Myometrial cell (primary cell): ENCODE results near the gene CARM1. TPM values are rescaled to one million over a fixed set of nuclear protein-coding genes. Genes with fewer than 3 reads are reported as not detected.

Source experiments
- total RNA-seq: library from RNA; depleted of rRNA; stranded (reverse); fragments of >200 nt; gene quantifications from 2 replicates; pipeline ENCODE4 v1.2.3, GENCODE V29; 2015

CARM1 gene
- total RNA-seq: 38.5 and 46.4 TPM in 2 replicates

GRCh38 chr19:10870955-10871603 is at the start of gene CARM1:
Gene CARM1, plus strand, starts transcription at chr19:10871553. Its CDS starts 150 bp downstream, at chr19:10871703.

GRCh38 chr19:10835754-10836478 is 35.4 kb upstream of the CARM1 start, which contains the start of gene TMED1:
Gene TMED1, minus strand, starts transcription at chr19:10836212. Its CDS starts 21 bp downstream, at chr19:10836191.

GRCh38 chr19:10848230-10848856 is 23.0 kb upstream of the CARM1 start, which contains the start of gene C19orf38:
Gene C19orf38, plus strand, starts transcription at chr19:10848415. Its CDS starts 94 bp downstream, at chr19:10848509.

GRCh38 chr19:10928563-10929401 is 57.4 kb downstream of the CARM1 start, which contains the start of the genes TIMM29 and YIPF2:
Gene TIMM29, plus strand, starts transcription at chr19:10928811. Its CDS starts 12 bp downstream, at chr19:10928823.
Gene YIPF2, minus strand, starts transcription at chr19:10928639. Its CDS starts 229 bp downstream, at chr19:10928410.

GRCh38 chr19:10960314-10961072 is 89.1 kb downstream of the CARM1 start, which contains the start of gene SMARCA4:
Gene SMARCA4, plus strand, starts transcription at chr19:10961030. Its CDS starts 23,122 bp downstream, at chr19:10984152.

Other genes with a start within 250 kb of the CARM1 start
- 103 and 109 TPM in 2 replicates for gene SLC44A2, start 246.0 kb upstream of the CARM1 start, total RNA-seq
- gene ILF3, start 217.2 kb upstream of the CARM1 start, total RNA-seq: 122 and 134 TPM in 2 replicates
- gene QTRT1, start 170.1 kb upstream of the CARM1 start, total RNA-seq: 37.2 and 42.0 TPM in 2 replicates
- gene DNM2, start 153.5 kb upstream of the CARM1 start, total RNA-seq: 59.5 and 62.0 TPM in 2 replicates
- gene TMED1, start 35.3 kb upstream of the CARM1 start, total RNA-seq: 76.4 and 84.9 TPM in 2 replicates
- gene C19orf38, start 23.1 kb upstream of the CARM1 start, total RNA-seq: not detected in 2 replicates
- gene YIPF2, start 57.1 kb downstream of the CARM1 start, total RNA-seq: 103 and 105 TPM in 2 replicates
- gene TIMM29, start 57.3 kb downstream of the CARM1 start, total RNA-seq: 40.2 and 47.3 TPM in 2 replicates
- 64.2 and 109 TPM in 2 replicates for gene SMARCA4, start 89.5 kb downstream of the CARM1 start, total RNA-seq
- 327 and 357 TPM in 2 replicates for gene LDLR, start 217.9 kb downstream of the CARM1 start, total RNA-seq